ENCODE measurements around the gene CD96.

GRCh38 chr3:111509308-111509707 is 32.7 kb upstream of the CD96 start:
- no peak for TF ChIP-seq RAD21 (conservative IDR thresholded peaks at IDR 0.05)
- no peak for TF ChIP-seq CTCF (IDR thresholded peaks at IDR 0.05; ENCODE audit: poor library complexity, severe bottlenecking)
- no peak for TF ChIP-seq POLR2AphosphoS5 (IDR thresholded peaks at IDR 0.05)
- no peak for TF ChIP-seq EP300 (conservative IDR thresholded peaks at IDR 0.05; ENCODE audit: poor library complexity, severe bottlenecking)
- no peak for TF ChIP-seq EZH2 (IDR thresholded peaks at IDR 0.05; ENCODE audit: borderline replicate concordance, insufficient read depth, low read length, poor library complexity, severe bottlenecking)
- TF ChIP-seq TAF1 (IDR thresholded peaks at IDR 0.05; ENCODE audit: low read depth) = no peak
- no peak for TF ChIP-seq SMC3 (conservative IDR thresholded peaks at IDR 0.05; ENCODE audit: poor library complexity)
- no peak for TF ChIP-seq MXI1 (conservative IDR thresholded peaks at IDR 0.05; ENCODE audit: poor library complexity, severe bottlenecking)
- TF ChIP-seq, protein P1, sequence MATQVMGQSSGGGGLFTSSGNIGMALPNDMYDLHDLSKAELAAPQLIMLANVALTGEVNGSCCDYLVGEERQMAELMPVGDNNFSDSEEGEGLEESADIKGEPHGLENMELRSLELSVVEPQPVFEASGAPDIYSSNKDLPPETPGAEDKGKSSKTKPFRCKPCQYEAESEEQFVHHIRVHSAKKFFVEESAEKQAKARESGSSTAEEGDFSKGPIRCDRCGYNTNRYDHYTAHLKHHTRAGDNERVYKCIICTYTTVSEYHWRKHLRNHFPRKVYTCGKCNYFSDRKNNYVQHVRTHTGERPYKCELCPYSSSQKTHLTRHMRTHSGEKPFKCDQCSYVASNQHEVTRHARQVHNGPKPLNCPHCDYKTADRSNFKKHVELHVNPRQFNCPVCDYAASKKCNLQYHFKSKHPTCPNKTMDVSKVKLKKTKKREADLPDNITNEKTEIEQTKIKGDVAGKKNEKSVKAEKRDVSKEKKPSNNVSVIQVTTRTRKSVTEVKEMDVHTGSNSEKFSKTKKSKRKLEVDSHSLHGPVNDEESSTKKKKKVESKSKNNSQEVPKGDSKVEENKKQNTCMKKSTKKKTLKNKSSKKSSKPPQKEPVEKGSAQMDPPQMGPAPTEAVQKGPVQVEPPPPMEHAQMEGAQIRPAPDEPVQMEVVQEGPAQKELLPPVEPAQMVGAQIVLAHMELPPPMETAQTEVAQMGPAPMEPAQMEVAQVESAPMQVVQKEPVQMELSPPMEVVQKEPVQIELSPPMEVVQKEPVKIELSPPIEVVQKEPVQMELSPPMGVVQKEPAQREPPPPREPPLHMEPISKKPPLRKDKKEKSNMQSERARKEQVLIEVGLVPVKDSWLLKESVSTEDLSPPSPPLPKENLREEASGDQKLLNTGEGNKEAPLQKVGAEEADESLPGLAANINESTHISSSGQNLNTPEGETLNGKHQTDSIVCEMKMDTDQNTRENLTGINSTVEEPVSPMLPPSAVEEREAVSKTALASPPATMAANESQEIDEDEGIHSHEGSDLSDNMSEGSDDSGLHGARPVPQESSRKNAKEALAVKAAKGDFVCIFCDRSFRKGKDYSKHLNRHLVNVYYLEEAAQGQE (IDR thresholded peaks at IDR 0.05; ENCODE audit: borderline replicate concordance) = no peak
